Dedifferentiated amniotic fluid mesenchymal stem cell (primary cell): ENCODE data around the gene CPXM2.

Experiments used
- DNase-seq: peaks from one replicate; pipeline ENCODE4 v3.0.0-alpha.2; 2016; ENCODE audit errors: extremely low spot score

CPXM2 gene

GRCh38 chr10:123904834-123905409 is 13.3 kb upstream of the CPXM2 start:
- DNase-seq, result no peak

GRCh38 chr10:123903621-123904020 is 12.0 kb upstream of the CPXM2 start:
- DNase-seq, result no peak

- DNase-seq, result no peak
Observed at GRCh38 chr10:123901621-123902020, 10.0 kb upstream of the CPXM2 start.

DNA sequence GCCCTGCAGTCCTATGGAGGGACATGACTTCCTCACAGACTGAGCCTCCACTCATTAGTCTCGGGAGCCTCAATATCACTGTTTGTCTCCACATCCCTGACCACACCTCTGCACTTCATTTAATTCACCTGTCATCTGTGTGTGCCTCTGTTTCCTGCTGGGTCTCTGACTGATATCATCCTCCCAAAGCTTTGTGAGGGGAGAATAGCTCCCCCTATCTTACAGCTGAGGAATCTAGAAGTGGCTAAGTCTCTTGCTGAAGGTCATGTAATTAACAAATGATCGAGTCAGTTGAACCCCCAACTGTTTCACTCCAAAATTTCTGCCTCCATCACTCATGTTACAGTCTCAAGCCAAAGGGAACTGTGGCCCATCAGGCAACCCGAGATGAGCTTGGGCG is 5.5 kb upstream of the CPXM2 start:
- no peak for DNase-seq

GRCh38 chr10:123896246-123896927 is 4.8 kb upstream of the CPXM2 start:
- no peak for DNase-seq

DNA sequence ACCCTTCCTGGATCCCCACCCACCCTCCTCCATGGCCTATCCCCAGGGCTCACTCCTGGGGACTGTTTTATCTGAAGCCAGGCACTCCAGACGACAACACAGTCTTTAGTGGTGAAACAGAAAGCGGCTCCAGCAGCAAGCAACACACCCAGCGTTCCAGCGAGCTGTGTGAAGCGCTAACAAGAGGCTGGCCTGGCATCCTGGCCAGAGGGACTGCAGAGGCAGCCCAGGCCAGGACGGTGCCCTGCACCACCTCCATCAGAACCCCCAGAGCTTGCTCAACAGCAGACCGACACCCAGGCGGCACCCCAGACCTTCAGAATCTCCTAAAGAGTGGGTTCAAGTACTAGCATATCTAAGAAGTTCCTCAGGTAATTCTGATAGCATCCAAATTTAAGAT is 2.0 kb upstream of the CPXM2 start:
- no peak for DNase-seq

GRCh38 chr10:123890756-123891143 is 857 bp downstream of the CPXM2 start:
- DNase-seq, result no peak

DNA sequence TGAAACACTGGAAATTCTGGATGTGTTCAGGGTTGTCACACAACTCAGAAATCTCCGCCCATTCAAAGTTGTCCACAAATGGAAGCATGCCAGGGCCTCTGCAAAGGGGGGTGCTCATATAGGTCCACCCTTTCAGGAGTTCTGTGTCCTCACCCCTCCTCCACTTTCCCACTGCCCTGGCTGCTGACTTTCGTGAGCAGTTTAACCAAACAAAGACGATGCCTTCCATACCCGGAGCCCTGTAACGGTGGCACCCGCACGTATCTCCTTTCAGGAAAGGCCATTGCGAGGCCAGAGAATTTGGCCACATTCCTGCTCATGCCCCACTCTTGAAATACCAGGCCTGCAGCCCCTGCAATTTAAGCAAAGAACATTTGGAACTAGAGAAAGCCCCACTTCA is 1.4 kb downstream of the CPXM2 start:
- peak; percentile 26 for DNase-seq

GRCh38 chr10:123889821-123890220 is 1.8 kb downstream of the CPXM2 start:
- no peak for DNase-seq

DNA sequence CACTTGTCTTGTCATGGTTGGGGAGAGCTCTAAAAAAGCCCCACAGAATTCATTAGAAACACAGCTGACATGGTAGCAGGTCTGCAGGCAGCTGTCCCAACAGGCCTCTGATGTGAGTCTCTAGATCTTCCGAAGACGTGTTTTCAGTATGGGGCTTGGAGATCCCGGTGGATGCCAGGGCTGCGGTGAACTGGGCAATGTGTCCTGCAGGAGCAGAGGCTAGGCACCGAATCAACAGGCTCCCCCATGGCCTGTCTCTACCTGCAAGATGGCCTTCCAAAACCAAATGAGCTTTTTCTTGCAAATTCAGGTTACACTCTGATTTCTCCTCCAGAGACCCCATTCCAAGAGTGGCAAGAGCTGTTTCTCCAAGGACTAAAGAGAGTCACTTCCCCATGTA is 2.9 kb downstream of the CPXM2 start:
- DNase-seq, result no peak

- no peak for DNase-seq
Observed at GRCh38 chr10:123888256-123888655, 3.4 kb downstream of the CPXM2 start.

DNA sequence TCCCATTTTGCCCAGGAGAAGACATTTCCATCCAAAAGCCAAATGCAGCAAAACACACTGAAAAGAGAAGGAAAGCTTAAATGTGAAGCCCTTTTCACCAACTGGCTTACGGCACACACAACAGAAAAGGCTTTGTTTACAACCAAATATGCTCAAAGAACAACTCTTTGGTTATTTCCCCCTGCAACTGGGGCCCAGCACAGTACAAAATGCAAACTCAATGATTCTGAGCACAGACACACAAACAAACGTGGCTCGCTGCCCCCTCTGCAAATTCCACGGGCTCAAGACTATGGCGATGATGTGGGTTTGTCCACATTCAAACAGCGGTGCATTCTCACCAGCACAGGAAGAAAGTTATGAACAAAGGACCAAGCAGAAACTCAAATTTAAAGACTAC is 5.3 kb downstream of the CPXM2 start:
- no peak for DNase-seq

DNA sequence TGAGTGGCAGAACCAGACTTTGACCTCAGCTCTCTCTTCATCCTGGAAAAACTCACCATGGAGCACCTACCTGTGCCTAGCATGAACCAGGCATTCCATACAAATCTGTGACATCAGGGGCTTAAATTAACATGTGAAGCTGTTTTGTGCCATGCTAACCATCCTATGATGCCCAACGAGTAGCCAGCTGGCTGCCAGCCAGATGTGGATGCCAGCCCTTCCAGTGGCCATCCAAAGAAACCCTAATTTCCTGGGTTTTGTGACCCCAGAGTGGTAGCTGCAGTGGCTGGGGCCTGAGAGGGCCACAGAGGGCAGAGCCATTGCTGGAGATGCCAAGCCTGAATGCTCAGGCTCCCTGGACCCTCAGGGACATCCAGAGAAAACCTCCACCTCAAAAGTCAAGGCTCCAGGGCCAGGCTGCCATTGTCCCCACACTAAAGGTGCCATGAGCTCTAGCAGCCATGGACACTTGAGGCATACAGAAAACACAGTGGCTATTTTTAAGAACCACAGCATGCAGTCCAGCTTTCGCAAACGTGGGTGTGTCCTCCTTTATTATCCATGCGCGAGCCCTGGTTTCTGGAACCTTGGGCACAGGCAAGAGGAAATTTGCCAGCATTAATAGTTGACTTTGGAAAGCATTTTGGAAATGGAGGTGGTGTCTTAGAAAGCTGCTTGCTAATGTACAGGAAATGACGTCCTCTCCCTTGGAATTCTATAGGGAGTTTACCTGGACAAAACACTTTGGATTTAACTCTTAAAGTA is 6.0 kb downstream of the CPXM2 start:
- no peak for DNase-seq

- no peak for DNase-seq
Observed at GRCh38 chr10:123884907-123885381, 6.7 kb downstream of the CPXM2 start.

DNA sequence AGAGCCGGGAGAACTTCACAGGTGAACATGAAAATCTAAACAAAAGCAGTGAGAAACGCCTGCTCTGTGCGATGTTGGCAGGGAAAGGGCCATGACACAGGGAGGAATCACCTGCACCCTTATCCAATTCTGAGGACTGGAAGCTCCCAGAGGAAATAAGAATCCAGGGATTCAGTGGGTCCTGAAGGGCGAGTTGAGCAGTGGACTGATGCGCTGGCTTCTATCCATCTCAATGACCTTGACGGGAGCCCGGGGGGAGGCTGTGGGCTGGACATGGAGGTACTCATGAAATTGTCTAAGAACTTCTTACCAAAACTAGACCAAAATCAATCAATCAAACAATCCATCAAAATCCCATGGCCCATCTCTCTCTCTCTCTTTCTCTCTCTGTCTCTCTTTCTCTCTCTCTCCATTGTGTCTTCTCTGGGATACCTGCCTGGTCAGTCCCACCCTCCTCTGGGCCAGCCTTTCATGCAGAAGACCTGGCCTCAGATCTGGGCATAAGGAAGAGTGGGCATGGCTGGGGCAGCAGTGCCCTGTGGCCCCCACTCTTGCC is 7.2 kb downstream of the CPXM2 start:
- no peak for DNase-seq

GRCh38 chr10:123883673-123884320 is 7.8 kb downstream of the CPXM2 start:
- no peak for DNase-seq

- no peak for DNase-seq
Observed at GRCh38 chr10:123882681-123883445, 8.7 kb downstream of the CPXM2 start.

- no peak for DNase-seq
Observed at GRCh38 chr10:123882177-123882576, 9.4 kb downstream of the CPXM2 start.

DNA sequence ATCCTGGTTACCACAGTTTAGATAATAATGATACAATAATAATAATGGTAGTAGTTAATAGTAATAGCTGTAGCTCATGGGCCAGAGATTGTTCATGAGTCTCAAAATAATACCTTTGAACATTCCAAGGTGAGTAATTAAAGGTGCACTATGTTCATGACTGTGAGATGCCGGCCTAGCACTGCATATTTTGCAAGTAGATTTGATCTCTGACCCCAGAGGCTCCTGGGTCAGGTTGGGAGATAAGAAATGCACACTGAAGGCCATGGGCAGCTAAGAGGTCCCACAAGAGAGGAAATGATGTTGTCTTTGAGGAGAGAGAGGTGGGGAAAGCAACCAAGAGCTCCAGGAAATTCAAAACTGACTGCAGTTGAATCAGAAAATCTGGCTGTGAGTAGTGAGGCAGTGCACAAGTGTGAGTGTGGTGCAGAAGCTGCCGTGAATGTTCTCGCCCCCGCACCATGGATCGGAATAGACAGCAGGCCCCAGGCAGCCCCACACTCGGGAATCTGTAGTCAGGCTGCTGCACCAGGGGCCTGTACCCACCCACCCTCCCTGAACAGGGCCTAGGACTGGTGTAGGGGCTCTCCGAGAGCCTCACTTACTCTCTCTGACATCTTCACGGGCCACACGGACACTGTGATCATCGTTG is 11.9 kb downstream of the CPXM2 start:
- DNase-seq, result no peak

GRCh38 chr10:123878666-123879303 is 12.8 kb downstream of the CPXM2 start:
- no peak for DNase-seq
